SK-N-MC (cell line): ENCODE results near the gene METTL6.

Experiments used
- DNase-seq: peaks from one replicate; pipeline ENCODE4 v3.0.0-alpha.2; 2011; ENCODE audit warnings: low read depth, low spot score
- H3K27ac ChIP-seq: fragments of 200-600 bp; sonication (generic); 2 replicates; pipeline ENCODE4 v1.5.1; 2016; ENCODE audit warnings: mixed run types
- H3K36me3 ChIP-seq: fragments of 200-600 bp; sonication (generic); 2 replicates; pipeline ENCODE4 v1.6.1; 2017; ENCODE audit warnings: antibody characterized with exemption, low read length, mixed read lengths; ENCODE audit not compliant: insufficient read depth
- H3K4me3 ChIP-seq: fragments of 200-600 bp; sonication (generic); 2 replicates; pipeline ENCODE4 v1.5.1; 2016
- H3K9ac ChIP-seq: fragments of 200-600 bp; sonication (generic); 2 replicates; pipeline ENCODE4 v1.8.0; 2017; ENCODE audit warnings: mixed run types, mixed read lengths; ENCODE audit not compliant: insufficient read length
- H3K9me3 ChIP-seq: fragments of 200-600 bp; sonication (generic); 2 replicates; pipeline ENCODE4 v1.6.1; 2017; ENCODE audit warnings: low read depth, mild to moderate bottlenecking, antibody characterized with exemption, low read length, moderate library complexity, mixed read lengths
- EZH2 ChIP-seq: fragments of 200-600 bp; sonication (generic); IDR thresholded peaks from one replicate; pipeline ENCODE4 v1.6.1; 2017; ENCODE audit warnings: antibody characterized with exemption
- FOXP2 ChIP-seq: optimal IDR thresholded peaks from 2 replicates; pipeline ENCODE3; 2011; ENCODE audit warnings: mild to moderate bottlenecking, moderate library complexity; ENCODE audit not compliant: insufficient read depth; ENCODE audit errors: extremely low read length, control extremely low read depth
- POLR2AphosphoS5 ChIP-seq: IDR thresholded peaks from 2 replicates; pipeline ENCODE4 v1.6.1; 2012; ENCODE audit warnings: mild to moderate bottlenecking, low read depth, low read length, borderline replicate concordance

Gene METTL6

DNA sequence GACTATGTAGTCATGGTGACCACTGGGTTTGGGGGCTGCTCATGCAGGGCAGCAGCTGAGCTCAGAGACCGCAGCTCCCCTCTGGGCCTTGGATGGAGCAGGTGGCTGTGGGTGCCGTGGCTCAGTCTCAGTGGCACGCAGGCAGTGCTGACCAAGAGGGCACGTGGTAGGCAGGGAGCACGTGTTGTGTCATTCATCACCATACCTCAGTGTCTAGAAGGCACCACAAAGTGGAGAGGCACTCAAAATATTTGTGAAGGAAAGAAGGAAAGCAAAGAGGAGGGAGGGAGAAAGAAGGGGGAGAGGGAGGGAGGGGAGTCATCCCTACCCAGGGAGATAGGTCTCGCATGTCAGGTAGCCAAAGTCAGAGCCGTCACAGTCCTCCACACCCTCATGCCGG is 26.2 kb upstream of the METTL6 start:
- Histone ChIP-seq H3K36me3 (no peaks in the 10 kb centered on the region), H3K9me3 (no peaks in the 10 kb centered on the region), H3K4me3 (no peak overlapping the region), H3K27ac (no peak overlapping the region), H3K9ac (no peak overlapping the region)
- no peak for DNase-seq
- TF ChIP-seq EZH2 (no peak), FOXP2 (no peak), POLR2AphosphoS5 (no peak)

DNA sequence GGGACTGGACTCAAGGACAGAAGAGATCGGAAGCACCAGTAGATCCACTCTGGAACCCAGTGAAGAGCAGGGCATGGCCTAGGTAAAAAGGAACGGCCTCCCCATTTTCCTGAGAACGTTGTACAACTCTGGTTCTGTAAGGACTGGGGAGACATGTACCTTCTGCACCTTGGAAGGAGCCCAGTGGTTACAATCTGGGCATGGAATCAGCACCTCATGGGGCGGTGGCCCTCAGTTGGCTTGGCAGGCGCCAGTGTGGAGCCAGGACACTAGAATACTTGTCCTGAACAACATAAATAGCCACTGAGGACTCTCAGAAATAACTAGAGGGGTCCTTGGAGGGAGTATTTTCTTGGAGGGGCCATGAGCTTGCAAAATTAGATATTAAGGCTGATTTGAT is 25.6 kb upstream of the METTL6 start:
- DNase-seq = no peak
- Histone ChIP-seq H3K9me3 (no peaks in the 10 kb centered on the region), H3K36me3 (no peaks in the 10 kb centered on the region), H3K4me3 (no peak overlapping the region), H3K9ac (no peak overlapping the region), H3K27ac (no peak overlapping the region)
- TF ChIP-seq EZH2 = no peak
- no peak for TF ChIP-seq POLR2AphosphoS5
- no peak for TF ChIP-seq FOXP2

DNA sequence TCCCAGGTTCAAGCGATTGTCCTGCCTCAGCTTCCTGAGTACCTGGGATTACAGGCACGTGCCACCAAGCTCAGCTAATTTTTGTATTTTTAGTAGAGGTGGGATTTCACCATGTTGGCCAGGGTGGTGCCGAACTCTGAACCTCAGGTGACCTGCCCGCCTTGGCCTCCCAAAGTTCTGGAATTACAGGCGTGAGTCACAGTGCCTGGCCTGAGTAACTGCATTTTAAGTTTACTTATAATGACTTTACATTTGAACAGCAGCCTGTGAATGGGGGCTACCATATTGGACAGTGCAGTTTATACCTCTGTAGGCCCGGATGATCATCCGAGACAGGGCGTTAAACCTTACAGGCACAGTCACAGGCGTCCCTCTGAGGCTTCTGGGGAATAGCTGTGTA is 24.8 kb upstream of the METTL6 start:
- H3K9ac ChIP-seq = no peak overlapping the region
- H3K9me3 ChIP-seq = no peaks in the 10 kb centered on the region
- H3K4me3 ChIP-seq = no peak overlapping the region
- H3K27ac ChIP-seq = no peak overlapping the region
- no peak for TF ChIP-seq FOXP2
- no peak for TF ChIP-seq POLR2AphosphoS5
- TF ChIP-seq EZH2 = no peak
- DNase-seq = no peak
- no peaks in the 10 kb centered on the region for H3K36me3 ChIP-seq

DNA sequence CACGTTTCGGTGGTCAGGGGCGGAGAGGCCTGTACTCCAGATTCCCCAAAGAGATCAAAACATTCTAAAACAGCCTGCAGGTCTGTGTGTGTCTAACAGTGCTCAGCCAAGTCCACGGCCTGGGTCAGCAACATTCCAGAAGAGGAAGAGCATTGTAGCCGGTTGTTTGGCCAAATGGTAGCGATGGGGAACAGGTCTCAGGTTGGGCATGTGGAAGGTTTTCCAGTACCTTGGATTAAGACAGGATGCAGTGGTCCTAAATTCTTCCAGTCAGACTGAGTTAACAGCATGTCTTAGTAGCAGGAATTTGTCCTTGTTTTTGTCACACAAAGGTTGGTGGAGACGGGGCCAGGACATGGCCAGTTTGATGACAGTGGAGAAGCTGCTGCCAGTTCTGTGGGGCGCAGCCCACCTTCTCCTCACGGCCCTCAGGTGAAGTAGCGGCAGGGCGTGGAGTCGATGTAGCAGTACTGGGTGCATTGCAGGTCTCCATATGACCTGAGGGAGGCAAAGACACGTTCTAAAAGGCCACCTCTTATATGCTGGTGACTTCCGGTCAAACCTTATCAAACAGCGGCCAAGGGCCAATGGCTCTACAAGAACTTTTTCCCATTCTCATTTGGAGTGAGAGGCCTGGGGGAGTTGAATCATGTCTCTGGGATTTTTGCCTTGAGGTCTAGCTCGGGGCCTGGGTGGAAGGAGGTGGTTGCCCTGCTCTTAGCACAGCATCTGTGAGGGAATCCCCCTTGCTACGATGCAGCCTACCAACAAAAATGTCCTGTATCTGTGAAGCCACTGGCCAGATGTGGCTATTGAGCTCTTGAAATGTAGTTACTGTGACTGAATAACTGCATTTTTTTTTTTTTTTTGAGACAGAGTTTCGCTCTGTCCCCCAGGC is 24.1 kb upstream of the METTL6 start:
- H3K9me3 ChIP-seq = no peaks in the 10 kb centered on the region
- DNase-seq = no peak
- H3K4me3 ChIP-seq = no peak overlapping the region
- H3K9ac ChIP-seq = no peak overlapping the region
- no peak overlapping the region for H3K27ac ChIP-seq
- TF ChIP-seq EZH2 = no peak
- no peaks in the 10 kb centered on the region for H3K36me3 ChIP-seq

DNA sequence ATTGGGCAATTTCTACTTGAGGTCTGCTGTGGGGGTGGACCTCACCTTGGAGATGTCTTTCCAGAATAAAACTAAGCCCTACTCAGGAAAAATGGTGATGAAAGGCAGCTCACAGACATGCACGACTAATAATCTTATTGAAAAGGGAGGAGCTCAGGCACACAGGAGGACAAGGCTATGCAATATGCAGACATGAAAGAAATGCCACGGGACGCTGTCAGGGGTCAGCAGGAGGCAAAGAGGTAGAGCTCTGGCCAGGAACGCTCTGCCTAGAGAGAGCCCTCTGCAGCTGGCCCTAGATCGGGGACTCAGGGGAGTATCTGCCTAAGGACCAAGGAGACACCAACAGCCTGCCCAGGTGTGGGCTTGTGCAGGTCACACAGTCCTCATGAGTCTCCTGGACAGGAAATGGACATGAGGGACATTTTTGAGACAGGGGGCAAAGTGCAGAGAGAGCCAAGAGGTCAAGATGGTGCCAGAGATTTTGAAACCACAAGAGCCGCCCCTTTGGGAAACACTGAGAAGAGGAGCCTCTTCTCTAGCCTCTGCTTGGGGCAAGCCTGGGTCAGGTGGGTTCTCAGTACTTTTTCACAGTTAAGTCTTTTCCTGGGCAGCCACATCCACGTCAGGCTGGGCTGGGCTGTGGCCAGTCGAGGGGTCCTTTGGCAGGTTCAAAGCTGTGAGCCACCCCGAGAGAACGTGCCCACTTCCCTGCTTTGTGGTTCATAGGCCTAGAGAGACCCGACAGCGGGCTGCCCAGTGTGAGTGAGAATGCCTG is 23.3 kb upstream of the METTL6 start:
- TF ChIP-seq POLR2AphosphoS5 (no peak), EZH2 (no peak), FOXP2 (no peak)
- no peaks in the 10 kb centered on the region for H3K36me3 ChIP-seq
- no peak overlapping the region for H3K27ac ChIP-seq
- DNase-seq = no peak
- no peak overlapping the region for H3K4me3 ChIP-seq
- no peak overlapping the region for H3K9ac ChIP-seq
- no peaks in the 10 kb centered on the region for H3K9me3 ChIP-seq

DNA sequence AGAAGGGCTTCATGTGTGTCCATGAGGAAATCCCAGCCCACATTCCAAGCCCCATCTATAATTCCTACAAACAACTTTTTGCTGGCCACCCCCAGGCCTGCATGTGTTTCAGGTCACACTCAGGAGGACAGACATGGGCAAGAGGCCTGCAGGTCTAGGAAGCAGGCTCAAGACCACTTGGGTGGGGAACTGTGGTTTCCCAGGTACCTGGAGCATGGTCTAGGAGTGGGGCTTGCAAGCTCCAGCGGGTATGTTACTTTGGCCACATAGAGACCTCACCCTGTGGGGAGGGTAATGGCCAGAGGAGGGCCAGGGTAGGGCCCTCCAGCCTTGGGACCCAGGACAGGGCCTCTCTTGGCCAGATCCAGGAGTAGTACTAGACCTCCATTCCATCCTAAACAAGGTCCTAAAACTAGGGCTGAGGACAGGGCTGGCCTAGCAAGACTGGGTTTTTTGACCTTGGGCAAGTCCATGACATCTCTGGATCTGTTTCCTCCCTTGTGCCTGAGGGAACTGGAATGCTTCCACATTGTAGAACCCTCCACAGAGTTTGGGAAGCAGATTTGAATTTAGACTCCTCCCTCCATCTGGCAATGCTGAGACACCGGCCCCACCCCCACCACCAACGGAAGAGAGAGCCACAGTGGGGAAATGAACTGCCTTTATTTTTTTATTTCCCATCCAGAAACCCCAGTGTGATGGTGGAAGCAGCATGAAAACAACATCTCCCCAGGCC is 22.3 kb upstream of the METTL6 start:
- Histone ChIP-seq H3K9ac (no peak overlapping the region), H3K4me3 (no peak overlapping the region), H3K27ac (no peak overlapping the region), H3K9me3 (no peaks in the 10 kb centered on the region), H3K36me3 (no peaks in the 10 kb centered on the region)
- TF ChIP-seq FOXP2 = no peak
- no peak for TF ChIP-seq POLR2AphosphoS5
- no peak for TF ChIP-seq EZH2
- no peak for DNase-seq

DNA sequence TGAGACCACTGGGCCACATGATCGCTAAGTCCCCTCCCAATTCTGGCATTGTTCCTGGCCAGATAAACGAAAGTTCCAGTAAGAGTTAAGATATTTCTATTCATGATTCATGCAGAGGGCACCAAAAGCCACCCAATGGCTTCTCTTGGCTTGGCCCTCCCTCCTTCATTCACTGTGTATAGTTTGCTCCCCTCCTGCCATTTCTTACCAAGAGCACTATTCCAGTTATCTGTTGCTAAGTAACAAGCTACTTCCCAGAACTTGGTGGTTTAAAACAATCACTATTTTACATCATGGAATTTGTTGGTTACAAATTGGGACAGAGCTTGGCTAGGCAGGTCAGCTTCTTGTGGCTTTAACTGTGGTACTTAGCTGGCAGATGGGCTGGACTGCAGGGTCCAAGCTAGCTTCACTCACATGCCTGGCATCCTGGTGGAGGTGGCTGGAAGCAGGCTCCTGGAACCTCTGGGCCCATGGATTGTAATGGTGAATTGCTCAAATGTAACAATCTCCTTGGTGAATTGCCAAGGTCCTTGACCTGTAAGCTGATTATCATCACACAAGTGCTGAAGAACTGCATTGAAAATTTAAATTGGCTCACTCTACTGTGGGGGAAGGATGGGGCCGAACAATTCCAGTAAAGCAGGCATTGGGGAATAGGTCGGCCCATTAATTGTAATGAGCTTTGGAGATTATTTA is 16.6 kb upstream of the METTL6 start:
- Histone ChIP-seq H3K9ac (no peak overlapping the region), H3K36me3 (peaks cover 10% of the 10 kb centered on the region; the same call in 1 of the 2 replicates), H3K27ac (no peak overlapping the region), H3K4me3 (no peak overlapping the region), H3K9me3 (no peaks in the 10 kb centered on the region)
- DNase-seq = no peak
- no peak for TF ChIP-seq EZH2
- TF ChIP-seq FOXP2 = no peak
- no peak for TF ChIP-seq POLR2AphosphoS5

DNA sequence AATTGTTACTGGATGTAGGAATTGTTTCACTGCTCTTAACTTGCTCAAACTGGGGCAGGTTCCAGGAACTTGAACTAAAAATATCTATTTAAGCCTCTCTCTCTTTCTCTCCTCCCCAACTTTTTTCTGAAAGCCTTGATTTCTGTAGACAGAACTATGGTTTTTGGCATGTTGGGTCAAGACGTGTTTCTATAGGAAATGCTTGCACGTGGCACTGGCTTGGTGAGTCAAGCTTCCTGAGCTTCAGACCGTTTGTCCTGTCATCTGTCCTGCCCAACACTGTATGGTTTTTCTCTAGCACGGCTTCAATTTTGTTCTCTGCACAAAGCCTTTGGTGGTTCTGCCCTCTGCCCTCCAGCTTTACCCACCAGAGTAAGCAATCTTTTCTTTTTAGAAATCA is 13.5 kb upstream of the METTL6 start:
- no peak overlapping the region for H3K4me3 ChIP-seq
- no peaks in the 10 kb centered on the region for H3K9me3 ChIP-seq
- H3K36me3 ChIP-seq = peaks cover 20% of the 10 kb centered on the region; the same call in 1 of the 2 replicates
- no peak for DNase-seq
- H3K9ac ChIP-seq = no peak overlapping the region
- no peak overlapping the region for H3K27ac ChIP-seq
- TF ChIP-seq EZH2 (no peak), POLR2AphosphoS5 (no peak), FOXP2 (no peak)
